Measurements from ENCODE around the gene DEPDC4.
"Not testable (repeated sequence)": the region's sequence is repeated elsewhere in the genome, so short reads cannot be mapped to it uniquely, and the experiment has no call there.

Gene DEPDC4

DNA sequence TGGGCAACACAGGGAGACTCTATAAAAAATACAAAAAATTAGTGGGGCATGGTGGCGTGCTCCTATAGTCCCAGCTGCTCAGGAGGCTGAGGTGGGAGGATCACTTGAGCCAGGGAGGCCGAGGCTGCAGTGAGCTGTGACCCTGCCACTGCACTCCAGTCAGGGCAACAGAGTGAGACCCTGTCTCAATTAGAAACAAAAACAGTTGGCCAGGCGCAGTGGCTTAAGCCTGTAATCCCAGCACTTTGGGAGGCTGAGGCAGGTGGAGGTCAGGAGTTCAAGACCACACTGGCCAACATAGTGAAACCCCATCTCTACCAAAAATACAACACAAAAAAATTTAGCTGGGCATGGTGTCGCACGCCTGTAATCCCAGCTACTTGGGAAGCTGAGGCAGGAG is 1.8 kb downstream of the DEPDC4 start:
- H3K4me3 ChIP-seq (ENCODE audit: insufficient read depth, low read depth, low read length); H3K4me1 ChIP-seq (ENCODE audit: control insufficient read depth, insufficient read depth, low read length); H3K9me3 ChIP-seq (ENCODE audit: control insufficient read depth, low read length); H3K36me3 ChIP-seq (ENCODE audit: control insufficient read depth, insufficient read depth, low read length); H3K27ac ChIP-seq (ENCODE audit: insufficient read depth, low read depth, low read length, poor library complexity, severe bottlenecking); H3K27me3 ChIP-seq (ENCODE audit: control insufficient read depth, insufficient read depth, low read length, poor library complexity, severe bottlenecking): not testable (repeated sequence)
- 86 to 94% methylated on average over 5 of the region's 5 CpGs for WGBS, 2 experiments

DNA sequence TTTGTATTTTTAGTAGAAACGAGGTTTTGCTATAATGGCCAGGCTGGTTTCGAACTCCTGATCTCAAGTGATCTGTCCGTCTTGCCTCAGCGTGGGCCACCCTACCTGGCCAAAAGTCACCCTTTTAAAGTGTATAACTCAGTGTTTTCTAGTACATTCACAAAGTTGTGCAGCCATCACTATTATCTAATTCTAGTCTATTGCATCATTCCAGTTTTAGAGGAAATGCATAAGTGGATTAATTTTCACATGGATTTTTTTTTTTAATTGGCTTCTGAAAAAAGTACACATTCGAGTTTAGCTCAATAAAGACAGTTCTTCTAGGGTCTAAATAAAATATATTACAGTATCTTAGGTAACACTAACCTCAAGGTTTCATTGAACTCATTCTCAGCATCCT is 3.7 kb downstream of the DEPDC4 start:
- Histone ChIP-seq H3K27ac (ENCODE audit: insufficient read depth, low read depth, low read length, poor library complexity, severe bottlenecking) (no peak overlapping the region), H3K4me1 (ENCODE audit: control insufficient read depth, insufficient read depth, low read length) (no peaks in the 10 kb centered on the region), H3K9me3 (ENCODE audit: control insufficient read depth, low read length) (no peaks in the 10 kb centered on the region), H3K4me3 (ENCODE audit: insufficient read depth, low read depth, low read length) (no peak overlapping the region), H3K27me3 (ENCODE audit: control insufficient read depth, insufficient read depth, low read length, poor library complexity, severe bottlenecking) (no peaks in the 10 kb centered on the region), H3K36me3 (ENCODE audit: control insufficient read depth, insufficient read depth, low read length) (no peaks in the 10 kb centered on the region)
- WGBS, 2 experiments = 93 to 95% methylated on average over 4 to 5 of the region's 5 CpGs

DNA sequence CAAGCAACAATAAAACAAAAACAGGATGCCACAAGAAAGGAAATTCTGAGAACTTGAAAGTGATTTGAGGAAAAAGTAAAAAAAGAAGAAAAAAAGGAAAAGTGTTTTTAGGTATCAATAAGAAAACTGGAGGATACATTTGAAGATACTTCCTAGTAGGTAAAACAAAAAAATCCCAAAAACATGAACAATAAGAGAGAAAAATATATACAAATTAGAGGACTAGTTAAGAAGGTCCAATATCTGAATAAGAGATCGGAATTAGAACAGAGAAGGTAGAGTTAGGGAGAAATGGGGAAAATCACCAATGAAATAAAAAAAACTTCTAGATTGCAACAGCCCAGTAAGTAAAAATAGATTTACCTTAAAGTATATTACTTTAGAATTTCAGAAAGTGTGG is 8.8 kb downstream of the DEPDC4 start:
- 100% methylated on average over 1 of the region's 1 CpG; no CpG with 5 or more reads in 1 of the 2 experiments for WGBS, 2 experiments
- H3K27ac ChIP-seq (ENCODE audit: insufficient read depth, low read depth, low read length, poor library complexity, severe bottlenecking) = no peak overlapping the region
- H3K4me3 ChIP-seq (ENCODE audit: insufficient read depth, low read depth, low read length) = no peak overlapping the region
- no peaks in the 10 kb centered on the region for H3K27me3 ChIP-seq (ENCODE audit: control insufficient read depth, insufficient read depth, low read length, poor library complexity, severe bottlenecking)
- no peaks in the 10 kb centered on the region for H3K36me3 ChIP-seq (ENCODE audit: control insufficient read depth, insufficient read depth, low read length)
- H3K9me3 ChIP-seq (ENCODE audit: control insufficient read depth, low read length) = no peaks in the 10 kb centered on the region
- no peaks in the 10 kb centered on the region for H3K4me1 ChIP-seq (ENCODE audit: control insufficient read depth, insufficient read depth, low read length)

DNA sequence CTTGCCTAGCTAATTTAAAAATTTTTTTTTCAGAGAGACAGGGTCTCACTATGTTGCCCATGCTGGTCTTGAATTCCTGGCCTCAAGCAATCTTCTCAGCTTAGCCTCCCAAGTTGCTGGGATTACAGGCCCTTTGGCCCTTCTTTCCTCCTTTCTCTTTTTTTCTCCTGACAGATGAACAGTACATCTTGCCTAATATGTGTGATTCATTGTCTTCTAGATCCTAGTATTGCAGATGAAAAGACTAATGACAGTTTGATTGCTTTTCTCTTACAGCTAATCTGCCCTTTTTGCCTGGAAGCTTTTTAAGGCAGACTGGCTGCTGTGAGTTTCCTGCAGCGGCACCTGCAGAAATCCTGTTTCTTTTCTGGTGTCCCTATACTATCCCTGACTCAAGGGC is 12.0 kb downstream of the DEPDC4 start:
- Histone ChIP-seq H3K36me3 (ENCODE audit: control insufficient read depth, insufficient read depth, low read length) (no peaks in the 10 kb centered on the region), H3K9me3 (ENCODE audit: control insufficient read depth, low read length) (no peaks in the 10 kb centered on the region), H3K4me1 (ENCODE audit: control insufficient read depth, insufficient read depth, low read length) (no peaks in the 10 kb centered on the region), H3K27me3 (ENCODE audit: control insufficient read depth, insufficient read depth, low read length, poor library complexity, severe bottlenecking) (no peaks in the 10 kb centered on the region), H3K4me3 (ENCODE audit: insufficient read depth, low read depth, low read length) (no peak overlapping the region), H3K27ac (ENCODE audit: insufficient read depth, low read depth, low read length, poor library complexity, severe bottlenecking) (no peak overlapping the region)
- 95 to 97% methylated on average over 1 of the region's 1 CpG for WGBS, 2 experiments

DNA sequence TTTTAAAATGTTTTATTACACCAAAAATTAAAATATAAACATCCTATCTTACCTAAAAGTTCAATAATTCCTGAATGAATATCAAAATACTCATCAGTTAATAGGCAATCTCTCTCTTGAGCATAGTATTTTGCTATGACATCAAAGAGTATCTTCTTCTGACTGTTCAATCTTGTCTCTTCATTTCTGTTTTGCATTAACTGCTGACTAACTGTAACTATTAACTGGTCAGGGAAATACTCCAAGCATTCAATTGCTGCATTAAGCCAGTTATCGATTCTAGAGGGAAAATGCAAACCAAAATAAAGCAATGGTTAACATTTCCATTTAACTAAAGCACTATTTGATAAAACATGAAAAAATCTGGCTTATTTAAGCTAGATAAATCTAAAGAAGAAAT is 13.4 kb downstream of the DEPDC4 start:
- H3K4me3 ChIP-seq (ENCODE audit: insufficient read depth, low read depth, low read length) = no peak overlapping the region
- H3K36me3 ChIP-seq (ENCODE audit: control insufficient read depth, insufficient read depth, low read length) = no peaks in the 10 kb centered on the region
- H3K27me3 ChIP-seq (ENCODE audit: control insufficient read depth, insufficient read depth, low read length, poor library complexity, severe bottlenecking) = no peaks in the 10 kb centered on the region
- no peaks in the 10 kb centered on the region for H3K9me3 ChIP-seq (ENCODE audit: control insufficient read depth, low read length)
- no peaks in the 10 kb centered on the region for H3K4me1 ChIP-seq (ENCODE audit: control insufficient read depth, insufficient read depth, low read length)
- WGBS, 2 experiments = 100% methylated on average over 1 of the region's 1 CpG
- H3K27ac ChIP-seq (ENCODE audit: insufficient read depth, low read depth, low read length, poor library complexity, severe bottlenecking) = no peak overlapping the region

GRCh38 chr12:100251917-100252316 is 15.0 kb downstream of the DEPDC4 start:
- Histone ChIP-seq H3K27ac (ENCODE audit: insufficient read depth, low read depth, low read length, poor library complexity, severe bottlenecking) (no peak overlapping the region), H3K27me3 (ENCODE audit: control insufficient read depth, insufficient read depth, low read length, poor library complexity, severe bottlenecking) (no peaks in the 10 kb centered on the region), H3K4me1 (ENCODE audit: control insufficient read depth, insufficient read depth, low read length) (no peaks in the 10 kb centered on the region), H3K4me3 (ENCODE audit: insufficient read depth, low read depth, low read length) (no peak overlapping the region), H3K36me3 (ENCODE audit: control insufficient read depth, insufficient read depth, low read length) (no peaks in the 10 kb centered on the region), H3K9me3 (ENCODE audit: control insufficient read depth, low read length) (no peaks in the 10 kb centered on the region)
- 83 to 87% methylated on average over 2 of the region's 2 CpGs for WGBS, 2 experiments

GRCh38 chr12:100249941-100250340 is 16.9 kb downstream of the DEPDC4 start:
- Histone ChIP-seq H3K4me3 (ENCODE audit: insufficient read depth, low read depth, low read length) (no peak overlapping the region), H3K9me3 (ENCODE audit: control insufficient read depth, low read length) (no peaks in the 10 kb centered on the region), H3K27ac (ENCODE audit: insufficient read depth, low read depth, low read length, poor library complexity, severe bottlenecking) (no peak overlapping the region), H3K4me1 (ENCODE audit: control insufficient read depth, insufficient read depth, low read length) (no peaks in the 10 kb centered on the region), H3K36me3 (ENCODE audit: control insufficient read depth, insufficient read depth, low read length) (no peaks in the 10 kb centered on the region), H3K27me3 (ENCODE audit: control insufficient read depth, insufficient read depth, low read length, poor library complexity, severe bottlenecking) (no peaks in the 10 kb centered on the region)
- WGBS, 2 experiments = 91 to 96% methylated on average over 7 of the region's 7 CpGs

DNA sequence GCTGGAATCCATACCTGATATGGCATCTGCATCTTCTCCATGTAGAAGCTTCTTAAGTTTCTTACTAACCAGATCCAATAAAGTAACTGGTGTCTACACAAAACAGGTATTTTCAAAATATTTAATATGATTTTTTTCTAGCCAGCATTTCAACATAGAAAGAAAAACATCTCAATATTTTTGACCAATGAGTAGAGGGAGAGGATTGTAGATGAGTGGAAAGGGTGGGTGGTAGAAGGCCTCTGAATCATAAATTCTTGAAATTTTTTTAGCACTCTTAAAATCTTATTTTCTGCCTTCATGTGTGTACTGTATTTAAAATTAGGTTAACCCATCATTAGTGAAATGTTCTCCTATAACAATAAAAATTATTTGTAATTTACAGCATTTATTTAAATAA is 18.0 kb downstream of the DEPDC4 start:
- Histone ChIP-seq H3K27me3 (ENCODE audit: control insufficient read depth, insufficient read depth, low read length, poor library complexity, severe bottlenecking) (no peaks in the 10 kb centered on the region), H3K27ac (ENCODE audit: insufficient read depth, low read depth, low read length, poor library complexity, severe bottlenecking) (no peak overlapping the region), H3K4me1 (ENCODE audit: control insufficient read depth, insufficient read depth, low read length) (no peaks in the 10 kb centered on the region), H3K36me3 (ENCODE audit: control insufficient read depth, insufficient read depth, low read length) (no peaks in the 10 kb centered on the region), H3K9me3 (ENCODE audit: control insufficient read depth, low read length) (no peaks in the 10 kb centered on the region), H3K4me3 (ENCODE audit: insufficient read depth, low read depth, low read length) (no peak overlapping the region)

GRCh38 chr12:100247765-100248164 is 19.1 kb downstream of the DEPDC4 start:
- WGBS, 2 experiments = 89 to 100% methylated on average over 1 to 2 of the region's 4 CpGs

DNA sequence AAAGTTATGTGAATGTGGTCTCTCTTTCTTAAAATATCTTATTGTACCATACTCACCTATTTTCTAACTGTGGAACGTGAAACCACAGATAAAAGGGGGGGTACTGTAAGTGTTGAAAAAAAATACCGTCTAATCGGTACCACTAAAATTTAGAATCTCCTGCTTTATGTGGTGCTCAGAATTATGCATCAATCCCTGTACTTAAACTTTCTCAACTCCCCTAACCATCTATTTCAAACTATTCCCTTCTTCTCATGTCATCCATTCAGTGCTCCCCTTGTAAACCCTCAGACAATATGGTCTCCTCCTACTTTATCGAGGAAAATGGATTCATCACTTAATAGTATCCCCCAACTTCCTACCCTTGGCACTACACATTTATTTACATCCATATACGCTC is 23.7 kb downstream of the DEPDC4 start:
- no peak overlapping the region for H3K4me3 ChIP-seq (ENCODE audit: insufficient read depth, low read depth, low read length)
- no peaks in the 10 kb centered on the region for H3K9me3 ChIP-seq (ENCODE audit: control insufficient read depth, low read length)
- WGBS, 2 experiments = 93% methylated on average over 4 to 5 of the region's 5 CpGs
- no peak overlapping the region for H3K27ac ChIP-seq (ENCODE audit: insufficient read depth, low read depth, low read length, poor library complexity, severe bottlenecking)
- H3K4me1 ChIP-seq (ENCODE audit: control insufficient read depth, insufficient read depth, low read length) = no peaks in the 10 kb centered on the region
- no peaks in the 10 kb centered on the region for H3K27me3 ChIP-seq (ENCODE audit: control insufficient read depth, insufficient read depth, low read length, poor library complexity, severe bottlenecking)
- H3K36me3 ChIP-seq (ENCODE audit: control insufficient read depth, insufficient read depth, low read length) = no peaks in the 10 kb centered on the region

More at GRCh38 chr12:100247765-100248164, 19.1 kb downstream of the DEPDC4 start:
- Histone ChIP-seq H3K9me3 (ENCODE audit: control insufficient read depth, low read length) (no peaks in the 10 kb centered on the region), H3K27me3 (ENCODE audit: control insufficient read depth, insufficient read depth, low read length, poor library complexity, severe bottlenecking) (no peaks in the 10 kb centered on the region), H3K4me3 (ENCODE audit: insufficient read depth, low read depth, low read length) (no peak overlapping the region), H3K4me1 (ENCODE audit: control insufficient read depth, insufficient read depth, low read length) (no peaks in the 10 kb centered on the region), H3K36me3 (ENCODE audit: control insufficient read depth, insufficient read depth, low read length) (no peaks in the 10 kb centered on the region), H3K27ac (ENCODE audit: insufficient read depth, low read depth, low read length, poor library complexity, severe bottlenecking) (no peak overlapping the region)

- no peaks in the 10 kb centered on the region for H3K27me3 ChIP-seq (ENCODE audit: control insufficient read depth, insufficient read depth, low read length, poor library complexity, severe bottlenecking)
- no peaks in the 10 kb centered on the region for H3K4me1 ChIP-seq (ENCODE audit: control insufficient read depth, insufficient read depth, low read length)
- no peaks in the 10 kb centered on the region for H3K36me3 ChIP-seq (ENCODE audit: control insufficient read depth, insufficient read depth, low read length)
- H3K9me3 ChIP-seq (ENCODE audit: control insufficient read depth, low read length) = no peaks in the 10 kb centered on the region
- H3K4me3 ChIP-seq (ENCODE audit: insufficient read depth, low read depth, low read length) = no peak overlapping the region
- no peak overlapping the region for H3K27ac ChIP-seq (ENCODE audit: insufficient read depth, low read depth, low read length, poor library complexity, severe bottlenecking)
- 91 to 94% methylated on average over 1 of the region's 1 CpG for WGBS, 2 experiments
These were observed 27.3 kb downstream of the DEPDC4 start for GRCh38 chr12:100239589-100239988.
